ENCODE measurements around the gene FREM3.

DNA sequence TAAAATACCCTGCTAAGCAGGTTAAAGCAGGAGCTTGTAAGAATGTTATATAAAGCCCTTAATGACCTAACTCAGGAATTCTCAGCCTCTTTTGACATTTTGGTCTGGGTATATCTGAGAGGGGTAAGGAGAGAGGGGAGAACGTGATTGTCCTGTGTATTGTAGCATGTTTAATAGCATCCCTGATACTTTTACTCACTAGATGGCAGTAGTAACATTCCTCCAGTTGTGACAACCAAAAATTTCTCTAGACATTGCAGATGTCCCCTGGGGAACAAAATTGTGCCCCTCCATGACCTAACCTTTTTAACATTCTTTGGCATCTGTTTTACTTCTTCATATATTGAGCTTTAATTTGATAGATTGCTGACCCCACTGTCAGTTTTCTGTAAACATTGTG is 169.1 kb downstream of the FREM3 start:
- TF ChIP-seq, protein P1, sequence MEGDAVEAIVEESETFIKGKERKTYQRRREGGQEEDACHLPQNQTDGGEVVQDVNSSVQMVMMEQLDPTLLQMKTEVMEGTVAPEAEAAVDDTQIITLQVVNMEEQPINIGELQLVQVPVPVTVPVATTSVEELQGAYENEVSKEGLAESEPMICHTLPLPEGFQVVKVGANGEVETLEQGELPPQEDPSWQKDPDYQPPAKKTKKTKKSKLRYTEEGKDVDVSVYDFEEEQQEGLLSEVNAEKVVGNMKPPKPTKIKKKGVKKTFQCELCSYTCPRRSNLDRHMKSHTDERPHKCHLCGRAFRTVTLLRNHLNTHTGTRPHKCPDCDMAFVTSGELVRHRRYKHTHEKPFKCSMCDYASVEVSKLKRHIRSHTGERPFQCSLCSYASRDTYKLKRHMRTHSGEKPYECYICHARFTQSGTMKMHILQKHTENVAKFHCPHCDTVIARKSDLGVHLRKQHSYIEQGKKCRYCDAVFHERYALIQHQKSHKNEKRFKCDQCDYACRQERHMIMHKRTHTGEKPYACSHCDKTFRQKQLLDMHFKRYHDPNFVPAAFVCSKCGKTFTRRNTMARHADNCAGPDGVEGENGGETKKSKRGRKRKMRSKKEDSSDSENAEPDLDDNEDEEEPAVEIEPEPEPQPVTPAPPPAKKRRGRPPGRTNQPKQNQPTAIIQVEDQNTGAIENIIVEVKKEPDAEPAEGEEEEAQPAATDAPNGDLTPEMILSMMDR (IDR thresholded peaks at IDR 0.05): peak; percentile 43
- TF ChIP-seq EZH2 (IDR thresholded peaks at IDR 0.05): no peak
